Measurements from ENCODE around the gene SULT1E1.

Gene SULT1E1

DNA sequence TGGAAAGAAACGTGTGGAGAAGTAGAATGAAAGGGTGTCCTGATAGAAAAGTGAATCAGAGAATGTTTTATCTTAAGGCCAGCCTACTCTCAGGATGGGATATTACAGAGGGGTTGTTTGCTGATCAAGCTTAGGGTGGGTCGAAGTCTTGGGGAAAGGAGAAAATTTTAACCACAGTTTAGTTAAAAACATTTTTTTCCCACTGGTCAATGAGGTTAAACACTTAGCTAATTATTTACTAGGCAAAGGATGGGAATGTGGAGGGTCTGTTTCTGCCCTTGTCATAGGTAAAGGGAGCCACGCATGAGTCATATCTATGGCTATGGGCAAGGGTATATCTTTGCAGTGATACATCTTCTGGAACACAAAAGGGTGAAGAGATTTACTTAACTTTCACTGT, 16.1 kb upstream of the SULT1E1 start (continued):
- TF ChIP-seq, protein P1, sequence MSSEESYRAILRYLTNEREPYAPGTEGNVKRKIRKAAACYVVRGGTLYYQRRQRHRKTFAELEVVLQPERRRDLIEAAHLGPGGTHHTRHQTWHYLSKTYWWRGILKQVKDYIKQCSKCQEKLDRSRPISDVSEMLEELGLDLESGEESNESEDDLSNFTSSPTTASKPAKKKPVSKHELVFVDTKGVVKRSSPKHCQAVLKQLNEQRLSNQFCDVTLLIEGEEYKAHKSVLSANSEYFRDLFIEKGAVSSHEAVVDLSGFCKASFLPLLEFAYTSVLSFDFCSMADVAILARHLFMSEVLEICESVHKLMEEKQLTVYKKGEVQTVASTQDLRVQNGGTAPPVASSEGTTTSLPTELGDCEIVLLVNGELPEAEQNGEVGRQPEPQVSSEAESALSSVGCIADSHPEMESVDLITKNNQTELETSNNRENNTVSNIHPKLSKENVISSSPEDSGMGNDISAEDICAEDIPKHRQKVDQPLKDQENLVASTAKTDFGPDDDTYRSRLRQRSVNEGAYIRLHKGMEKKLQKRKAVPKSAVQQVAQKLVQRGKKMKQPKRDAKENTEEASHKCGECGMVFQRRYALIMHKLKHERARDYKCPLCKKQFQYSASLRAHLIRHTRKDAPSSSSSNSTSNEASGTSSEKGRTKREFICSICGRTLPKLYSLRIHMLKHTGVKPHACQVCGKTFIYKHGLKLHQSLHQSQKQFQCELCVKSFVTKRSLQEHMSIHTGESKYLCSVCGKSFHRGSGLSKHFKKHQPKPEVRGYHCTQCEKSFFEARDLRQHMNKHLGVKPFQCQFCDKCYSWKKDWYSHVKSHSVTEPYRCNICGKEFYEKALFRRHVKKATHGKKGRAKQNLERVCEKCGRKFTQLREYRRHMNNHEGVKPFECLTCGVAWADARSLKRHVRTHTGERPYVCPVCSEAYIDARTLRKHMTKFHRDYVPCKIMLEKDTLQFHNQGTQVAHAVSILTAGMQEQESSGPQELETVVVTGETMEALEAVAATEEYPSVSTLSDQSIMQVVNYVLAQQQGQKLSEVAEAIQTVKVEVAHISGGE (tag by site-specific recombination; conservative IDR thresholded peaks at IDR 0.05; ENCODE audit: low read depth), result no peak

DNA sequence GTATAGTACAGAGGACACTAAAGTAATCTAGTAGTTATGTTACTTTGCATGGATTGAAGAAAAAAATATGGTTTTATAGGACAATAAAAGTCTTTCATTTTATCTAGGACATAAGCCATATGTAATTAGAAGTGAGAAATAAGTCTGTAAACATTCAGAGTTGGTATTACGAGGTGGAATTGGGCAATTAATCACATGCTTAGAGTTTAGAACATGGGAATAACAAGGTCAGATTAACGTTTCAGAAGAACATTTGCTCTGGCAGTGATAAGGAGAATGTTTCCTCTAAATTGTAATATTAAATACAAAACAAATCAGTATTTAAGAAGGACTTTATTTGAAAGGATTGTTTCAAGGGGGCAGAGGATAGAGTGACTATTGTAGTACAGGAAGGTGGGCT, 15.6 kb upstream of the SULT1E1 start:
- H3K9me3 ChIP-seq (ENCODE audit: control insufficient read depth, insufficient read depth, low read depth, low read length), result no peaks in the 10 kb centered on the region
- no peak overlapping the region for H3K27ac ChIP-seq (ENCODE audit: extremely low read depth, low read depth, low read length)
- TF ChIP-seq ZXDB (tag by site-specific recombination; IDR thresholded peaks at IDR 0.05), result no peak
- no peak for TF ChIP-seq FEZF1 (tag by site-specific recombination; IDR thresholded peaks at IDR 0.05)
- TF ChIP-seq ZNF624 (tag by site-specific recombination; IDR thresholded peaks at IDR 0.05), result no peak
- H3K36me3 ChIP-seq (ENCODE audit: control insufficient read depth in 2 of 2, insufficient read depth in 1 of 2, low read length in 2 of 2), result no peaks in the 10 kb centered on the region
- H3K4me3 ChIP-seq (ENCODE audit: low read depth, low read length), result no peak overlapping the region
- H3K4me1 ChIP-seq (ENCODE audit: control insufficient read depth, insufficient read depth, low read length), result no peaks in the 10 kb centered on the region
- CTCF ChIA-PET, result interaction anchor here (1.1 kb wide), 1 partner anchor 186 kb away, joined by 3 read pairs; no protein-coding TSS in a partner anchor
- POLR2A ChIA-PET, result no interaction called here

DNA sequence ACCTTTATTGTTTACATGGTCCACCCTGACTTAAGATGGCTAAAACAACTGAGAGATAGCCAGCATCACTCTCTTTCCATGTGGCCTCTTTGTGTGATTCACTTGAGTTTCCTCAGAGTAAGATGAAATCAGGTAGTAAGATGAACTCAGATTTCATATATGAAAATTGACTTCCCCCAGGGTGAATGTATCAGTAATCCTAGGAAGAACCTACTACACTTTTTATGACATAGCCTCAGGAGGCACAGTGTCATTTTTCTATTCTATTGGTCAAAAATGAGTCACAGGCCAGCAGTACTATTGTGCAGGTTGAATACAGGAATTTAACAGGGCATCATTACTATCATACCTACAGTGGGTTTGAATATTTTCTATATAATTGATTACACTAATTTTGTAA, 14.6 kb upstream of the SULT1E1 start:
- Histone ChIP-seq H3K4me3 (ENCODE audit: low read depth, low read length) (no peak overlapping the region), H3K4me1 (ENCODE audit: control insufficient read depth, insufficient read depth, low read length) (no peaks in the 10 kb centered on the region), H3K27ac (ENCODE audit: extremely low read depth, low read depth, low read length) (no peak overlapping the region), H3K9me3 (ENCODE audit: control insufficient read depth, insufficient read depth, low read depth, low read length) (no peaks in the 10 kb centered on the region), H3K36me3 (ENCODE audit: control insufficient read depth in 2 of 2, insufficient read depth in 1 of 2, low read length in 2 of 2) (no peaks in the 10 kb centered on the region)
- ChIA-PET CTCF (no interaction called here), POLR2A (no interaction called here)
- TF ChIP-seq, protein P2, sequence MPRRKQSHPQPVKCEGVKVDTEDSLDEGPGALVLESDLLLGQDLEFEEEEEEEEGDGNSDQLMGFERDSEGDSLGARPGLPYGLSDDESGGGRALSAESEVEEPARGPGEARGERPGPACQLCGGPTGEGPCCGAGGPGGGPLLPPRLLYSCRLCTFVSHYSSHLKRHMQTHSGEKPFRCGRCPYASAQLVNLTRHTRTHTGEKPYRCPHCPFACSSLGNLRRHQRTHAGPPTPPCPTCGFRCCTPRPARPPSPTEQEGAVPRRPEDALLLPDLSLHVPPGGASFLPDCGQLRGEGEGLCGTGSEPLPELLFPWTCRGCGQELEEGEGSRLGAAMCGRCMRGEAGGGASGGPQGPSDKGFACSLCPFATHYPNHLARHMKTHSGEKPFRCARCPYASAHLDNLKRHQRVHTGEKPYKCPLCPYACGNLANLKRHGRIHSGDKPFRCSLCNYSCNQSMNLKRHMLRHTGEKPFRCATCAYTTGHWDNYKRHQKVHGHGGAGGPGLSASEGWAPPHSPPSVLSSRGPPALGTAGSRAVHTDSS (tag by site-specific recombination; IDR thresholded peaks at IDR 0.05), result no peak
- no peak for TF ChIP-seq SP7 (tag by site-specific recombination; IDR thresholded peaks at IDR 0.05)
- TF ChIP-seq ZNF530 (tag by site-specific recombination; IDR thresholded peaks at IDR 0.05; ENCODE audit: low read depth), result no peak
- no peak for TF ChIP-seq ZNF202 (tag by site-specific recombination; IDR thresholded peaks at IDR 0.05; ENCODE audit: borderline replicate concordance)
- no peak for TF ChIP-seq ZNF548 (tag by site-specific recombination; IDR thresholded peaks at IDR 0.05)
- TF ChIP-seq, protein P3, sequence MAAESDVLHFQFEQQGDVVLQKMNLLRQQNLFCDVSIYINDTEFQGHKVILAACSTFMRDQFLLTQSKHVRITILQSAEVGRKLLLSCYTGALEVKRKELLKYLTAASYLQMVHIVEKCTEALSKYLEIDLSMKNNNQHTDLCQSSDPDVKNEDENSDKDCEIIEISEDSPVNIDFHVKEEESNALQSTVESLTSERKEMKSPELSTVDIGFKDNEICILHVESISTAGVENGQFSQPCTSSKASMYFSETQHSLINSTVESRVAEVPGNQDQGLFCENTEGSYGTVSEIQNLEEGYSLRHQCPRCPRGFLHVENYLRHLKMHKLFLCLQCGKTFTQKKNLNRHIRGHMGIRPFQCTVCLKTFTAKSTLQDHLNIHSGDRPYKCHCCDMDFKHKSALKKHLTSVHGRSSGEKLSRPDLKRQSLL (tag by site-specific recombination; IDR thresholded peaks at IDR 0.05), result no peak
- no peak for TF ChIP-seq ZNF76 (tag by site-specific recombination; IDR thresholded peaks at IDR 0.05; ENCODE audit: borderline replicate concordance, low read depth)
- no peak for TF ChIP-seq OVOL3 (tag by site-specific recombination; IDR thresholded peaks at IDR 0.05)
- TF ChIP-seq EGR2 (tag by site-specific recombination; IDR thresholded peaks at IDR 0.05; ENCODE audit: low read depth), result no peak
- TF ChIP-seq ZNF354C (tag by site-specific recombination; IDR thresholded peaks at IDR 0.05; ENCODE audit: borderline replicate concordance, low read depth), result no peak
- TF ChIP-seq, protein P4, sequence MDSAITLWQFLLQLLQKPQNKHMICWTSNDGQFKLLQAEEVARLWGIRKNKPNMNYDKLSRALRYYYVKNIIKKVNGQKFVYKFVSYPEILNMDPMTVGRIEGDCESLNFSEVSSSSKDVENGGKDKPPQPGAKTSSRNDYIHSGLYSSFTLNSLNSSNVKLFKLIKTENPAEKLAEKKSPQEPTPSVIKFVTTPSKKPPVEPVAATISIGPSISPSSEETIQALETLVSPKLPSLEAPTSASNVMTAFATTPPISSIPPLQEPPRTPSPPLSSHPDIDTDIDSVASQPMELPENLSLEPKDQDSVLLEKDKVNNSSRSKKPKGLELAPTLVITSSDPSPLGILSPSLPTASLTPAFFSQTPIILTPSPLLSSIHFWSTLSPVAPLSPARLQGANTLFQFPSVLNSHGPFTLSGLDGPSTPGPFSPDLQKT (IDR thresholded peaks at IDR 0.05; ENCODE audit: borderline replicate concordance, low read depth, low read length), result no peak
- no peak for TF ChIP-seq ZSCAN30 (tag by site-specific recombination; IDR thresholded peaks at IDR 0.05)

Measured in HEK293 (cell line).